LoVo (cell line): ENCODE data around the gene USP7.

ENCODE experiments used
- DNase-seq: peaks from one replicate; pipeline ENCODE4 v3.0.0-alpha.2; 2016; ENCODE audit warnings: low spot score

USP7 gene

DNA sequence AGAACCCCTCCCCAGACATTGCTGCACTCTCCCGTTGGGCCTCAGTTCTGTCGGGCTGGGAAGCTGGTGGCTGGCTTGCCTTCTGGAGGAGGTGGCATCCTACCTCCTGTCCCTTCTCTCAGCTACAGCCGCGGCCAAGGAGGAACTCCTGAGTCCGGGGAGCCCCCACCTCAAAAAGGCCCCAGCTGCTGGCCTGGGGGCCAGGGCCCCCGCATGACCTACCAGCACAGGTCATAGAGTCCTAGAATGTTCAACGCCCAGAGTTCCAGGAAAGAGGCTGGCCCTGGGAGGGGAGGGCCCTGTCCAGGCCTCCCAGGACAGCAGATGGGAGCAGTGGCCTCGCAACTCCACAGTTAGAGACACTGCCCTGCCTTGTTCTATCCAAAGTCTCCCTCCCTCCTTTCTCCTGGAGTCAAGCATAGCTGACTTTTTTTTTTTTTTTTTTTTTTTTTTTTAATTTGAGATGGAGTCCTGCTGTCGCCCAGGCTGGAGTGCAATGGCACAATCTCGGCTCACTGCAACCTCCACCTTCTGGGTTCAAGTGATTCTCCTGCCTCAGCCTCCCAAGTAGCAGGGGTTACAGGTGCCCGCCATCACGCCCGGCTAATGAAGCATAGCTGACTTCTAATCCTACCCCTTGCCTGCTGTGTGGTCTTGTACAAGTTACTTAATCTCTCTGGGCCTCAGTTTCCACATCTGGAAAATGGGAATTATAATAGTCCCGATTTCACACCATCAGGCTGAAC is 102.0 kb downstream of the USP7 start:
- no peak for DNase-seq

GRCh38 chr16:8859913-8860881 is 103.5 kb downstream of the USP7 start:
- DNase-seq: no peak

DNA sequence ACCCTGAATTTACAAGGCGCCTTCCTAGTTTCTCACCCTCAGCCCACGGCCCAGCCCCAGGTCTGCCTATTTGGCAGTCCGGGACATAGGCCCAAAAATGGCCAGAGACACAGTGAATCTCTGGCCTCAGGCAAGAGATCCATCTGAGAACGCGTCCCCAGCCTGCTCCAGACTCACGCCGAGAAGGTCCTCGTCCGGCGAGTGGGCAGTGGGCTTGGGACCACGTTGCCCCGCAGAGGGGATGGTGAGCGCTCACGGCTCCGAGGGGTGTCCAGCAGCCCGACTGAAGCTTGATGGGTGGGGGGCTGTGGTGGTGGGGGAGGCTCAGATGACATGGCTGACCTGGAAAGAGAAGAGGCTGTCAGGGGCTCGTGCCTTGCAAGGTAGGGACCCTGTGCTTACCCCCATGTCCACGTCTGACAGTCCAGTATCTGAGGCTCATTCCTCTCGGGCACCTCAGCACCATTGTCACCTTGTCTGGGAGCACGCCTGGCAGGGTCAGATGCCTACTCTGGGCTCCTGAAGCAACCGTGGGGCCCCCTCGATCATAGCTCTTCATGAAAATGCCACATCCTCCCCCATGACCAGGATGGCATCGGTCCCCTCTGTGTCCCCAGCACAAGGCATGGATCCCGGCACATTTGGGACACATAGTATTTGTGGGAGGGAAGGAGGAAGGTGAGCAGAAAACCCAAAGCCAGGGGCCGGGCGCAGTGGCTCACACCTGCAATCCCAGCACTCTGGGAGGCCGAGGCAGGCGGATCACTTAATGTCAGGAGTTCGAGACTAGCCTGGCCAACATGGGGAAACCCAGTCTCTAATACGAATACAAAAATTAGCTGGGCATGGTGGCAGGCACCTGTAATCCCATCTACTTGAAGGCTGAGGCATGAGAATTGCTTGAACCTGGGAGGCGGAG is 104.5 kb downstream of the USP7 start:
- DNase-seq: no peak

- DNase-seq: no peak
Measured at GRCh38 chr16:8855972-8856371, 107.7 kb downstream of the USP7 start.

DNA sequence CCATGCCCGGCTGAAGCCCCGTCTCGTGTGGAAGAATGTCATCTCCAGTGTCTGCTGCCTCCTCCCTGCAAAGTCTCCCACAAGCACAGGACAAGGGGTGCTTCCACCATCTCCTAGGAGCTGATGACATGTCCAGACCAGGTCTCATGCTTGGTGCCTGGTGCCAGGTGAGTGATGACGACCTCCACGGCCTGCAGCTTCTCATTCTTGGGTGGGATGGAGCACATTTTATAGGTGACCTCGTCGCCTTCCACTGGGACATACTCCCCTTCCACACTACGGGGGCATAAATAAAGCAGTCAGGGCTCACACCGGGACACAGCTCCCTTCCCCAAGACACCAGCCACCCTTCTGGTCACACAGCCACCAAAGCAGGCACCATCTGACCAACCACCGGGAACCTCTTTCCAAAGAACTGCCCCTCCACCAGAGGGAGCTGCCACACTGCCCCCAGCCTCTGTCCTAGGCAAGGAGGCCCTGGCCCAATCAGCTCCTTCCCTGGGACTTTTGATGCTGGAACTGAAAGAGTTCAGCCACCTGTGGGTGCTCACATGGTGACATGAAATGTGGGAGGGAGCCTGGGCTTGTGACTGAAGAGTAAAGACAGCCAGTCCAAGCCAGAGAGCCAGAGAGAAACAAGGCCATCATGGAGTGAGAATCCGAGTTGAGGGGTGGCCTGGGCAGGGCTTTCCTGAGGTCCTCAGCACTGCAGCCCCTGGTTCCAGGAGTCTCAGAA is 108.5 kb downstream of the USP7 start:
- DNase-seq: no peak

GRCh38 chr16:8854298-8854948 is 109.3 kb downstream of the USP7 start:
- DNase-seq: no peak

DNA sequence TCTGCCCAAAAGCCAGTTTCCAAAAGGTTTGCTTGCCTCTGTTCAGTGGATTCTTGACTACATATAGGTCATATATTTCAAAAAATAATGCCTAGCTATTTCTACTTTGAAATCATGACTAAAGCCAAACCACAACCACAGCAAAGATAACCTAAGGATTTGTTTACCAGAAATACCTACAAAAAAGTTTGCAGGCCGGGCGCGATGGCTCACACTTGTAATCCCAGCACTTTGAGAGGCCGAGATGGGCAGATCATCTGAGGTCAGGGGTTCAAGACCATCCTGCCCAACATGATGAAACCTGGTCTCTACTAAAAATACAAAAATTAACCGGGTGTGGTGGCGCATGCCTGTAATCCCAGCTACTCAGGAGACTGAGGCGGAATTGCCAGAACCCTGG is 110.1 kb downstream of the USP7 start:
- DNase-seq: no peak

DNA sequence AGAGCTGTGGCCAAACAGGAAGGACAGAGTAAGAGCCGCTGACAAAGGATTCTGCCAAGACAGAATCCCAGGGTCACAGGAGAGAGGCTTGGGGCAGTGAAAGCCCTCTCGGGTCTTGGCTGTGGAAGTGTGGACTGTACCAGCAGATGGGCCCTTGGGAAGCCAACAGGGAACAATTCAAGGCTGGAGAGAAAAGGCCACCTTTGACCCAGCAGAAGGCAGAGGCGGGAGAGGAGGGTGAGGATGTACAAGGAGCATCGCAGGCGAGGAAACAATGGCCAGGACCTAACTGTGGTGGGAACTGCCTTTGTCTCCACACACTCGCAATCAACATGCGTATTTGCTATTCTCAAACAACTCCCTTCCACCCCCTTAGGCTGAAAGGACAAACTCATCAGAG is 110.6 kb downstream of the USP7 start:
- no peak for DNase-seq

- DNase-seq: no peak
Measured at GRCh38 chr16:8852534-8852933, 111.2 kb downstream of the USP7 start.

DNA sequence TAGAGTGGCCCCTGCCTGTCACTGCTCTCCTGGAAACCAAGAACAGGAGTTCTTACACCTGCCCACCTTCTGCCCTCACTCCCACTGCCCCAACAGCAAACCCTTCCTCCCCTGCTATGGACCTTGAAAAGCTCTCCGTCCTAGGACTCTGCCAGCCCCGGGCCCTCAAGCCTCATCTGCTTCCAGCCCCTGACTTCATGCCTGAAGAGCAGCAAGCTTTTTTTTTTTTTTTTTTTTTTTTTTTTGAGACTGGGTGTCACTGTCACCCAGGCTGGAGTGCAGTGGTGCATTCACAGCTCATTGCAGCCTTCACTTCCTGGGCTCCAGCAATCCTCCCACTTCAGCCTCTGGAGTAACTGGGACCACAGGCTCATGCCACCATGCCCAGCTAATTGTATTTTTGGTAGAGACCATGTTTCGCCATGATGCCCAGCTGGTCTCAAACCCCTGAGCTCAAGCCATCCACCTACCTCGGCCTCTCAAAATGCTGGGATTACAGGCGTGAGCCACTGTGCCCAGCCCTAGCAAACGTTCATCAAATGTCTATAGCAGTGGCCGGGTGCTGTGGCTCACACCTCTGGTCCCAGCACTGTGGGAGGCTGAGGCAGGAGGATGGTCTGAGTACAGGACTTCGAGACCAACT is 111.8 kb downstream of the USP7 start:
- DNase-seq: no peak

DNA sequence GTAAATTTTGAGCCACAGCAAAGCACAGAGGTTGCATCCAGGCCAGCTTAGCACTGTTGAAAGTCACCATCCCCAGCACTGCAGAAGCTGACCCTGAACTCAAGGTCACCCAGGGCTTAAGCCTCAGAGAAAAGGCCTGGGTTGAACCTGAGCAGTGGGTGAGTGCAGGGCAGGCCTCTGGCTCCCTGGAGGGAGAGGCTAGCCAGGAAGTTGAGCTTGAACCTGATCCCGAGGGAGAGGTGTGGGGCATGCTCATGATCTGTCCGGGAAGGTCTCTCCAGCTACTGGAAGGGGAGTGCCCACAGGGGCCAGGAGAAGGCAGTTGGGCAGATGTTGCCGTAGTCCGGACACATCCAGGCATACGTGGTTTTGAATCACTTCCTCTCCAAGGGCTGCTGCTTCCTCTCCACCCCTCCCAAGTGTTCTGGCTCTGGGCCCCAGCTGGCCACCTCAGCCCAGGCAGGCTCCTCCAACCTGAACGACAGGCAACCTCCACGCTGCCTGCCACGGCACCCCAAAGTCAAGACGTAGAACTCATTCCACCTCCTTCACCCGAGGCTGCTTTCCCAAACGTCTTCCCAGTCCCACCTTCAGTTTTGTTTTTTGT is 113.3 kb downstream of the USP7 start:
- DNase-seq: no peak

DNA sequence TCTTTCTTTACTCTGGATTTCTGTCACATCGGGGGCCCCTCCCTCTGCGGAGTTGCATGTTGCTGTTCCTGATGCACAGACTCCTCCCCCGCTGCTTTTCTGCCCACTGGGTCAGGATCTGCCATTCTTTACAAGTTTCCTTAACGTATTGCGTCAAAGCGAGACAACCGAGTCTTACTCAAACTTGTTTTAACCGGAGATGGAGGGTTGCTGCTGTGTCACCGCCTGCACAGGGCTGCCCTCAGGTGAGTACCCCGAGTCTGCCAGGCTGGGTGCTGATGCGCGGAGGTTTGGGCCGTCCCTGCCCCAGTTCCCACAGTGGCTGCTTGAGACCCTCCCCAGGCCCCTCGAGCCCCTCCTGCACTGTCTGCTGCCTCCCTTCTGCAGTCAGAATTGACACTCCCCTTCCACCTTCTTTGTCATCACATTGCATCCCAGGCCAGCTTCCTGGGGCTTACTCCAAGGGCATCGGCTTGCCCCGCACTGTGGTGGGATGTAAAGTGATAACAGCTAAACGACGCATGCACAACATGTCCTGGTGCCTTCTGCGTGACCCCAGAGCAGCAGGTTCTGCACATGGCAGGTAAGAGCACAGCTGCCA is 114.2 kb downstream of the USP7 start:
- DNase-seq: no peak

DNA sequence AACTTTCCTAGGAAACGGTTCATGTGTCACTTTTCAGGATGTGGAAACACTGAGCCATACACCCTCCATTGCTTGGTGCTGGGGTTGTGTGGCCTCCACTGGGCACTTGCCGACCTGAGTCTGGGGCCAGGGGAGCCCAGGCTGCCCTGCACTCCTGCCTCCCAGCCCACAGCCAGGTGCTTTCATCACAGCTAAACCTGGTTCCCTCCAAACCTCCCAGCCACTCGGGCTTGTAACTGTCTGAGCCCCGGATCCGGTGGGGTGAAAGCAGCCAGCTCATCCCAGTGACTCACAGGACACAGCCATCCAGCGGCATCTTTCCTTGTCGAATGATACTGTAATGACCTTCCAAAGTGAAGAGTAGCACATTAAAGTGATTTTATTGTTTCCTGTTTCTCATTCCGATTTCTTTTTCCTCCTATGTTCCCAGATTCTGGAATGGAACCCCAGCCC is 114.7 kb downstream of the USP7 start:
- no peak for DNase-seq

DNA sequence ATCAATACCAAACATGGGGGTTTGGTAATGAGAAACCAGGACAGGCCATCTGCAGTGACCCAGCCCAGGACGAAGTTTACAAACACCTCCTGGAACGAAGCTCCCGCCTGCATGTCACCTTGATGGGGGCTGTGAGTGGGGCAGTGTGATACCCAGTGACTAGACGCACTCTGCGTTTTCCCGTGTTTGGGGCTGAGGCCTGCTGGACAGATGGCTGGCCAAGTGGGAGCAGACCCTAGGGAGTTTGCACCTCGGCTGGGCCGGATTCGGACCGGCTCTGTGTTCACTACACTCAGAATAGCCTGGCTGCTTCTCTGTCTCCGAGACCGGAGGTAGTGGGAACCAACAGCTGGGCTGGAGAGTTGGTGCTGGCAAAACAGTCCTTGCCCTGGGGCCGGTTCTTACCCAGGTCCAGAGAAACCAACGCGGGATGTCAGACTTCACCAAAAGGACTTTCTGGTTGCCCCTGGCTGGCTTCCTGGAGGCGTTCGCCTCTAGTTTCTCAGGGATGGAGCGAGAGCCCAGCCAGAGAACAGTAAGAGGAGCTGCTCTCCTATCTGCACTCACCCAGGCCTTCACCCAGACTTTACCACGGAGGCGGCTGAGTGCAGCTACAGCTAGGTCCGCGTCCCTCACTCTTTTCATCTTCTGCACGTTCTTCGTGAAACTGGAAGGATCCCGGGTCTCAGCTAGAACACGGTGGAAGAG is 115.3 kb downstream of the USP7 start:
- no peak for DNase-seq

DNA sequence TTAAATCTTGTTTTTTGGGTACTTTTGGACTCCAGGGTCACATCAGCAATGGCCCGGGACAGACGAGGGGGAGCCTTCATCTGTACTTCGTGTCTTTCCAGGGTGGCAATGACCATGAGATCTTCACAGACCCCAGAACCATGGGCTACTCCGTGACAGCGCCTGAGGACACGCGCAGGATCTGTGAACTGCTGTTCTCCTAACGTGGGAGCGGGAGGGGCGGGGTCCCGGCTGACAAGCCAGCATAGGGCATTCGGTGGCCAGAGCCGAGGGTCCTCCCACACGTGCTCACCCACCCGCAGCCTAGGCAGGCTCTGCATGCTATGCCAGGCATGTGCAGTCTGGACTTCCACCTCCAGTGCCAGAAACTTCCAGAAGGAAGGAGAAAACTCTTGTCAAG is 116.1 kb downstream of the USP7 start:
- DNase-seq: no peak

- DNase-seq: no peak
Measured at GRCh38 chr16:8847145-8847544, 116.6 kb downstream of the USP7 start.

GRCh38 chr16:8846401-8846932 is 117.2 kb downstream of the USP7 start:
- DNase-seq: no peak

- DNase-seq: no peak
Measured at GRCh38 chr16:8845699-8846298, 117.9 kb downstream of the USP7 start.
